Neural progenitor cell (in vitro differentiated cells): Measurements from ENCODE around the gene LRRC27. TPM values are rescaled to one million over a fixed set of nuclear protein-coding genes. Genes with fewer than 3 reads are reported as not detected.
"Not testable (repeated sequence)": the region's sequence is repeated elsewhere in the genome, so short reads cannot be mapped to it uniquely, and the experiment has no call there.

Source experiments
- DNase-seq: peaks from one replicate; pipeline ENCODE4 v3.0.0-alpha.2; 2016; ENCODE audit warnings: low spot score
- H2AFZ ChIP-seq: fragments of 200-600 bp; sonication (generic); replicated peaks from 2 replicates; pipeline ENCODE4 v1.6.1; 2016; ENCODE audit warnings: antibody characterized with exemption
- H3F3A ChIP-seq: fragments of 200-600 bp; sonication (generic); 2 replicates; pipeline ENCODE4 v1.6.1; 2016; ENCODE audit warnings: antibody characterized with exemption, low read depth
- H3K27ac ChIP-seq: fragments of 200-600 bp; sonication (generic); 2 replicates; pipeline ENCODE4 v1.5.1; 2016; ENCODE audit warnings: mild to moderate bottlenecking
- H3K27me3 ChIP-seq: fragments of 200-600 bp; sonication (generic); 2 replicates; pipeline ENCODE4 v1.6.1; 2016; ENCODE audit warnings: mild to moderate bottlenecking, moderate library complexity
- H3K36me3 ChIP-seq: fragments of 200-600 bp; sonication (generic); 2 replicates; pipeline ENCODE4 v1.5.1; 2016
- H3K4me1 ChIP-seq: fragments of 200-600 bp; sonication (generic); 2 replicates; pipeline ENCODE4 v1.6.1; 2016; ENCODE audit warnings: mixed run types
- H3K4me2 ChIP-seq: fragments of 200-600 bp; sonication (generic); 2 replicates; pipeline ENCODE4 v1.6.1; 2016
- H3K4me3 ChIP-seq: fragments of 200-600 bp; sonication (generic); 2 replicates; pipeline ENCODE4 v1.5.1; 2016
- H3K79me2 ChIP-seq: fragments of 200-600 bp; sonication (generic); 2 replicates; pipeline ENCODE4 v1.6.1; 2016; ENCODE audit warnings: low read depth
- H3K9ac ChIP-seq: fragments of 200-600 bp; sonication (generic); 2 replicates; pipeline ENCODE4 v1.6.1; 2016
- H3K9me3 ChIP-seq: fragments of 200-600 bp; sonication (generic); 2 replicates; pipeline ENCODE4 v1.5.1; 2016; ENCODE audit warnings: low read depth
- H4K20me1 ChIP-seq: fragments of 200-600 bp; sonication (generic); 2 replicates; pipeline ENCODE4 v1.6.1; 2016; ENCODE audit warnings: low read depth
- H3K27ac Mint-ChIP-seq: 3 replicates; pipeline ENCODE4 v1.8.0; 2021; ENCODE audit warnings: mixed read lengths
- H3K27me3 Mint-ChIP-seq: 2 replicates; pipeline ENCODE4 v1.8.0; 2022; ENCODE audit warnings: low read depth, mild to moderate bottlenecking, inconsistent platforms, moderate library complexity, mixed read lengths; ENCODE audit not compliant: insufficient read depth
- H3K36me3 Mint-ChIP-seq: 3 replicates; pipeline ENCODE4 v1.8.0; 2021; ENCODE audit warnings: mixed read lengths
- H3K4me1 Mint-ChIP-seq: 3 replicates; pipeline ENCODE4 v1.8.0; 2021; ENCODE audit warnings: mixed read lengths
- H3K4me3 Mint-ChIP-seq: 3 replicates; pipeline ENCODE4 v1.8.0; 2021; ENCODE audit warnings: mild to moderate bottlenecking, moderate library complexity, mixed read lengths
- H3K9me3 Mint-ChIP-seq: 3 replicates; pipeline ENCODE4 v1.8.0; 2020; ENCODE audit warnings: mixed read lengths
- CTCF ChIP-seq: fragments of 200-600 bp; sonication (generic); IDR thresholded peaks from 2 replicates; pipeline ENCODE4 v1.5.1; 2017; ENCODE audit warnings: antibody characterized with exemption, mild to moderate bottlenecking
- EZH2 ChIP-seq: fragments of 200-600 bp; sonication (generic); IDR thresholded peaks from 2 replicates; pipeline ENCODE4 v1.6.1; 2017; ENCODE audit warnings: antibody characterized with exemption, mild to moderate bottlenecking, moderate library complexity
- EZH2phosphoT487 ChIP-seq: fragments of 200-600 bp; sonication (generic); IDR thresholded peaks from 2 replicates; pipeline ENCODE4 v1.6.1; 2017; ENCODE audit warnings: antibody characterized with exemption
- total RNA-seq: library from RNA; depleted of rRNA; stranded (reverse); fragments of >200 nt; gene quantifications from 2 replicates; pipeline ENCODE4 v1.2.3, GENCODE V29; 2015; ENCODE audit warnings: low replicate concordance

The LRRC27 gene
- total RNA-seq, 1 donor from 2014 or later = 16.9 TPM

GRCh38 chr10:132352462-132353308 is 20.7 kb downstream of the LRRC27 start:
- Mint-ChIP-seq H3K4me3 (peak overlapping the region; percentile 44), H3K4me1 (peaks cover 14% of the 10 kb centered on the region)
- H3K4me2 ChIP-seq, H3F3A ChIP-seq, H3K27me3 Mint-ChIP-seq, H4K20me1 ChIP-seq, H3K36me3 Mint-ChIP-seq, H3K36me3 ChIP-seq, H3K27ac Mint-ChIP-seq, H3K27ac ChIP-seq, H3K79me2 ChIP-seq, H3K4me1 ChIP-seq, H3K27me3 ChIP-seq, H3K4me3 ChIP-seq, H3K9ac ChIP-seq, H3K9me3 Mint-ChIP-seq, H3K9me3 ChIP-seq, H2AFZ ChIP-seq: not testable (repeated sequence)
- TF ChIP-seq CTCF = peak; percentile 67
- peak; percentile 80 for DNase-seq

- TF ChIP-seq EZH2 (no peak), EZH2phosphoT487 (no peak), CTCF (no peak)
- H3K79me2 ChIP-seq = no peaks in the 10 kb centered on the region
- H3F3A ChIP-seq = no peaks in the 10 kb centered on the region
- Mint-ChIP-seq H3K4me1 (peaks cover 9% of the 10 kb centered on the region), H3K4me3 (no peak overlapping the region), H3K9me3 (peaks cover 3% of the 10 kb centered on the region), H3K36me3 (peaks cover 3% of the 10 kb centered on the region), H3K27me3 (no peaks in the 10 kb centered on the region), H3K27ac (no peak overlapping the region)
- no peak for DNase-seq
- no peak overlapping the region for H3K4me3 ChIP-seq
- no peaks in the 10 kb centered on the region for H3K27me3 ChIP-seq
- no peaks in the 10 kb centered on the region for H3K9me3 ChIP-seq
- H3K4me1 ChIP-seq = no peaks in the 10 kb centered on the region
- H2AFZ ChIP-seq = no peak overlapping the region
- no peaks in the 10 kb centered on the region for H4K20me1 ChIP-seq
- no peak overlapping the region for H3K4me2 ChIP-seq
- H3K9ac ChIP-seq = no peak overlapping the region
- no peak overlapping the region for H3K27ac ChIP-seq
- H3K36me3 ChIP-seq = no peaks in the 10 kb centered on the region
Measured at GRCh38 chr10:132353456-132354355, 21.7 kb downstream of the LRRC27 start.

GRCh38 chr10:132354356-132355094 is 22.5 kb downstream of the LRRC27 start:
- no peaks in the 10 kb centered on the region for H3K9me3 ChIP-seq
- H3K27me3 ChIP-seq = no peaks in the 10 kb centered on the region
- H3K9me3 Mint-ChIP-seq = peaks cover 3% of the 10 kb centered on the region
- no peak overlapping the region for H3K4me3 Mint-ChIP-seq
- peak overlapping the region; percentile 33 for H3K27ac Mint-ChIP-seq
- H4K20me1 ChIP-seq = no peaks in the 10 kb centered on the region
- peaks cover 3% of the 10 kb centered on the region for H3K36me3 Mint-ChIP-seq
- no peaks in the 10 kb centered on the region for H3K27me3 Mint-ChIP-seq
- DNase-seq = no peak
- H3K4me3 ChIP-seq = no peak overlapping the region
- H3F3A ChIP-seq = no peaks in the 10 kb centered on the region
- no peak overlapping the region for H3K9ac ChIP-seq
- TF ChIP-seq EZH2phosphoT487 (no peak), CTCF (no peak), EZH2 (no peak)
- H3K4me1 Mint-ChIP-seq = peaks cover 7% of the 10 kb centered on the region
- no peaks in the 10 kb centered on the region for H3K36me3 ChIP-seq
- no peaks in the 10 kb centered on the region for H3K79me2 ChIP-seq
- H2AFZ ChIP-seq = no peak overlapping the region
- H3K27ac ChIP-seq = no peak overlapping the region
- H3K4me2 ChIP-seq = no peak overlapping the region
- H3K4me1 ChIP-seq = no peaks in the 10 kb centered on the region
